Stimulated activated CD8-positive, alpha-beta memory T cell treated with anti-CD3 and anti-CD28 coated beads, Interleukin-2, amount 100 ng/mL, for 48 hours (primary cell): ENCODE measurements around the gene SLC2A8.

Experiments used
- DNase-seq, 2 donors: peaks; one replicate each; pipeline ENCODE4 v3.0.0-alpha.2; 2020; ENCODE audit warnings: low read depth in 2 of 2

Gene SLC2A8

GRCh38 chr9:127437497-127438264 is 40.7 kb downstream of the SLC2A8 start:
- DNase-seq, result no peak

DNA sequence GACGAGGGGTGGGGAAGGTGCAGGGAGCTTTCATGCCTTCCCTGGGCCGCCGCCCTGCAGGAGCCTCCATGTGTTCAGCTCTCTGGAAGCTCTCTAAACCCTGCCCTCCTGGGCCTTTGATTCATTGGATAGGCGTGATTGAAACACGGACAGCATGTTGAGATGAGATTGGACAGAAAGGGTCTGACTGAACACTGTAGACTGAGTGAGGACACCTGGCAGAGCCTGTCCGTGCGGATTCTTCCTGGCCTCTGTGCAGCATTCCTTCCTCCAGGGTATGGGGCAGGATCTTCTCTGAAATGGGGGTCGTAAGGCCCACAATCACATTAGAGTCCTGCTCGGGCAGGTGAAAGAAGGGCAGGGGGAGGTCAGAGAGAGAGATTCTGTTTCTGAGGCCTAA is 41.4 kb downstream of the SLC2A8 start:
- no peak for DNase-seq

GRCh38 chr9:127444283-127444920 is 47.4 kb downstream of the SLC2A8 start:
- DNase-seq, result no peak

DNA sequence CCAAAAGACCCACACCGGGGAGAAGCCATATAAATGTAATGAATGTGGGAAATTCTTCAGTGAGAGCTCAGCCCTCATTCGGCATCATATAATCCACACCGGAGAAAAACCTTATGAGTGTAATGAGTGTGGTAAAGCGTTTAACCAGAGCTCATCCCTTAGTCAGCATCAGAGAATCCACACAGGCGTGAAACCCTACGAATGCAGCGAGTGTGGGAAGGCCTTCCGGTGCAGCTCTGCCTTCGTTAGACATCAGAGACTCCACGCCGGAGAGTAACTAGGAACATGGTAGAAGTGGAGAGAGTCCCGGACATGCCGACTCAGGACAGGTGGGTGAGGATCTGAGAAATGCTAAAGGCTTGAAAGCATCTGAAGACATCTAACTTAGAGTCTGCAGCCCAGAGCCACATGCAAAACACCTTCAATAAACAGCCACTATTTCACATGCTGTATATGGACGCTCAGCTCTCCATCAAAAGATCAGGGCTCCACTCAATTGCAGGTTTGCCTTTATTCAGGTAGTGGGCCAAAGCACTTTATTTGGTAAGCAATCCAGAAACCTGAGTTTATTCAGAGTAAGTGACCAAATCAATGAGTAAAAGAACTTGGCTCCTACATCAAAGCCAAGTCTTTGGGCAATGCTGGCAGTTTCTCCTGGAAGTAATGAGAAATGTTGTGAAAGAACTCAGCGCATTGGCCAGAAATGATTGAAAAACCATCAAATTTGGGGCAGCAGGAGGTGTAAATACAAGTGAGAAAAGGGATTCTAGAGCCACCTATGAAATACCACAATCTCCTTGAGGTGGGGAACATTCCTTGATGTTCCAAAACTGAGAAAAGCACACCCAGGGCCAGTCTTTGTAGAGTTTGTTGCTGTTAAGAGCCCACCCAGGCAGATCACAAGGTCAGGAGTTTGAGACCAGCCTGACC is 48.2 kb downstream of the SLC2A8 start:
- DNase-seq, result no peak

DNA sequence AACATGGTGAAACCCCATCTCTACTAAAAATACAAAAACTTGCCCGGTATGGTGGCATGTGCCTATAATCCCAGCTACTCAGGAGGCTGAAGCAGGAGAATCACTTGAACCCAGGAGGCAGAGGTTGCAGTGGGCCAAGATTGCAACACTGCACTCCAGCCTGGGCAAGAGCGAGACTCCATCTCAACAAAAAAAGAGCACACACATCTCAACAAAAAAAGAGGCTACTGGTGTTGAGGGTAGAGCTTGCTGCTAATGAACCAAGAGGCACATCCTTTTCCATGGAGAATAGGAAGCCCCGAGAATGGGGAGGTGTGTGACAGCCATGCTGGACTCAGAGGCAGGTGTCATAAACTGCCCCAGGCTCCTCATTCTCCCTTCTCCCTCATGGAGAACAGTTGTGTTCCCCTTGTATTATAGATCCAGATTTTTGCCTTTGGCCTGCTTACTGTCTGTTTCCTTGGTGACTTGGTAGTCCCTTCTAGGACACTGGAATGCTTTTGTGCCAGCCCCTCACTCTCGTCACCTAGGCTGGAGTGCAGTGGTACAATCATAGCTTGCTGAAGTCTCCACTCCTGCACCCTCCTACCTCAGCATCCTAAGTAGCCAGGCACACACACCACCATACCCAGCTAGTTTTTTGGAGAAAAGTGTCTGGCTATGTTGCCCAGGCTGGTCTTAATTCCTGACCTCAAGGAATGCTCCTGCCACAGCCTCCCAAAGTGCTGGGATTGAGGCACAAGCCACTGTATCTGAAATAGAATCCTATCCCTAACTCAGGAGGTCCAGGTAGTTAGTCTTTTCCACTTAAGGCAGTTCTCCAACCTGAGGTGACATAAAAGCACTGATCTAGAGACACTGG is 49.1 kb downstream of the SLC2A8 start:
- DNase-seq, result no peak

DNA sequence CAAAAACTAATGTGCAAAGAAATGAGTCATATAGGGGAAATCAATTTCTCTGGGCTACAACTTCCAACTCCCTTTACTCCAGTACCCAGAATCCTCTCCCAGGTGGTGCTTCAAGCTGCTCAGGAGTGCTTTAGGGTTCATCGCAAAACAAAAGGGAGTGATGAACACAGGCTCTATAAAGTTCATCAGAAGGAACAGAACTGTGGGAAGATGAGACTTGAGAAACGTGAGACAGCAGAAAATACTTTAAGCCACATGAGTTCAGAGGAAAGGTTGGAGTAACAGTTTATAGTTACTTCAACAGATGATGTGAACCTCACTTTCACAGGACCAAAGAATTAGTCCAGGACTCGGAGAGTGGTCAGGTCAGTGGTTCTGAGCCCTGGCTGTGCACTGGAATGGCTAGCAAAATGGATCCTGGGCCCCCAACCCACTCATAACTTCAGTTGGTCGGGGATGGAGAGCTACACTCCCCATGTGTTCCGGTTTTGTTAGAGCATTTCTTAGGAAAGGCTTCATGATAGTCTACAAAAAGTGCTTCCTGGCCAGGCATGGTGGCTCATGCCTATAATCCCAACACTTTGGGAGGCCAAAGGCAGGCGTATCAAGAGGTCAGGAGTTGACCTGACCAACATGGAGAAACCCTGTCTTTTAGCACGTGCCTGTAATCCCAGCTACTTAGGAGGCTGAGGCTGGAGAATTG is 49.9 kb downstream of the SLC2A8 start:
- no peak for DNase-seq

DNA sequence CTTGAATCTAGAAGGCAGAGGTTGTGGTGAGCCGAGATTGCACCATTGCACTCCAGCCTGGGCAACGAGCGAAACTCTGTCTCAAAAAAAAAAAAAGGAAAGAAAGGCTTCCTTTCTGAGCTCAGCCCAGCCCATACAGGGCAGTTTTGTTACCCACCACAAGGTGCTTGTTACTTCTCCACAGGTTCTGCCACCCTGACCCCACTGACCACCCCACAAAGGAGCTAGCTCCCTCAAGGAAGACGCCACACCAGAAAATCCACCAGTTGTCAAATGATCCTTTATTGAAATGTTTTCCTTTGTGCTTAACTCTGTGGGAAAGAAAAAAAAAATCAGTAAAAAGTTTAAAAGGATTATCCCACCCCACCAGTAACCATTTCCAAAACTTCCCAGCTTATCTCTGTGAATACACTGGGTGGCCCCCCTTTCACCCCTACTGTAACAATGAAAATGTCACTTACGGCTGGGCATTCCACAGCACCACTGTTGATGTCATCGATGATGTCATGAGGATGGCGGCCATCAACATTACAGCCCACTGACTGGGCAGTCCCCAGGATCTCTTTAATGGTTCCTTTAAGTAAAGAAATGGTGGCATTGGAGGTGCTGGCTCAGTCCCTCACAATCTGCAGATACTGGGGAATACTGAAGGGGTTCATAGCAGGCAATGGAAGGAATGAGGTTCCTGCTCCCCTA is 50.6 kb downstream of the SLC2A8 start:
- DNase-seq, result no peak

DNA sequence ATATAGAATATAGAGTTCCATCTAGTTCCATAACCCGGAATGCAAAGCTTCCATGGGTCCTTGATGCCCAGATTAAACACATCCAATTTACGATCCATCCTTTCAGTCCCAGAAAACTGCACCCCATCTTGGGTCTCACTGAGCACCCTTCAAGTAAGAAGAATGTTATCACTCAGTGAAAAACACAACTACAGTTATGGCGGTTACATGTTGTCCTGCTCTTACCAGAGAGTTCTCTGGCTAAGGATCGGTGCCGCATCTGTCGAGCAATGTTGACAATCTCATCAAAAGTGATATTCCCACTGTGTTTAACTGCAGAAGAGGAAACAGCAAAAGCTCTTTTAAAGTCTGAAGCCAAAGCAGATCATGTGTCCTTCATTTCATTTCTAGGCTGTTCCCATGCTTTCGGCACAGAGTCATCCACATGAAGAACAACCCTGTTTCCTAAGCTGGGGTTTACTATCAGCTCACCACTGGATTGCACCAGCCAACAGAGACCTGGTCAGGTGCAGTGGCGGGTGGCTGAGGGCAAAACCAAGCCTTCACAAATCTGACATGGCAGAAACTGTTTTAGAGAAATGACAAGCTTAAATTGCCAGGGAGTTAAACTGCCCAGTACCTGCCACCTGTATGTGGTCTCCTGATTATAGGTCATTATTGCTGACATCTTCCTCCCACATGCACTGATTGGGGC is 51.3 kb downstream of the SLC2A8 start:
- no peak for DNase-seq

GRCh38 chr9:127449332-127449966 is 52.5 kb downstream of the SLC2A8 start:
- no peak for DNase-seq

- DNase-seq, result no peak
These were observed 53.3 kb downstream of the SLC2A8 start for GRCh38 chr9:127450243-127450760.

DNA sequence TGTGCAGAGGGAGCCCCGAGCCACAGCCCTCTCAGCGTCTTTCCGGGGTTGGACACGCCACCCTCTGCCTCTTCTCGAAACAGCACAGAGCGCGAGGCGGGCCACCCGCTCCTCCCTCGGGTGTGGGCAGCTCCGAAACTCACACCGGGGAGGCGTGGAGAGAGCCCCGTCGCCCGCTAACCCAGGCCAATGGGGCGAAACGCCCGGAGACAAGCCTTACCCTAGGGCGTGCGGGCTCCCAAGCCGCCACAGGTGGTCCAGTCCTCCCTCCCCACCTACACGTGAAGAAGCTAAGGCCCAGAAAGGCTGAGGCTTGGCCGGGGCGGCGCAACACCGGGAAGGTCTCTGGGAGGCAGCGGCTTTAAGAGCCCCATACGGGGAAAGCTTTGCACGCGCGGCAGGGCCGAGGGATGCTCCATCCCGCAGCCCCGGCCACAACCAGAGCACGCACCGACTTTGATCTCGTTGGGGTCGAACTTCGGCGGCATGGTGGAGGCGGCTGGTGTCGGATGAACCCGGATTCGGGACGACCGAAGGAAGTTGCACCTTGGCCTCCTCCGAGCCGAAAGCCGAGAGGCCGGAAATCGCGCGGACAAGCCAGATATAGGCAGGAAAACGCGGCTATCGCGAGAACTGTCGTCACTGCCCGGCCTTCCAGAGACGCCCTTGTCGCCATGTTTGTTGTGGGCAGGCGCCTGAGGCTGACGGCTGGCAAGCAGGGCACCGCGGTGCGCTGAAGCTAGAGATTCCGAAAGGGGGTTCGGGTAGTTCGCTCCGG is 54.0 kb downstream of the SLC2A8 start, which contains the start of the genes LRSAM1 and RPL12:
Gene LRSAM1, plus strand, starts transcription at position 681 of the 778 bp plus-strand sequence. CDS start 3,018 bp downstream, outside the sequence.
Gene RPL12, minus strand, starts transcription at position 577 of the 778 bp plus-strand sequence. Its CDS starts 89 bp downstream, at position 488.
- DNase-seq, result peak; percentile 95 to 96

DNA sequence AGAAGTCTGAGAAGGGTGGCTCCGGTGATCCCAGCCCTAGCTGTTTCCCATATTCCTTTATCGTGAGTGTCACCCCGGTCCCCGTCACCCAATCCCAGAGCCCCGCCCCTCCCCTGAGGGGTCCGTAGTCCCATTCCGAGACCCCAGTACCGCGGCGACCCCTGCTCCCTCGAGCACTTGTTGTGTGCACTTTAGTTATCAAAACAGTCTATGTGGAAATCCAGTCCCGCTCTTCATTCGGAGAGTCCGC is 54.6 kb downstream of the SLC2A8 start:
- DNase-seq, result no peak

- peak in 1 of 2 donors; percentile 56 for DNase-seq
These were observed 55.1 kb downstream of the SLC2A8 start for GRCh38 chr9:127451858-127452656.

- no peak for DNase-seq
These were observed 55.7 kb downstream of the SLC2A8 start for GRCh38 chr9:127452691-127453090.

DNA sequence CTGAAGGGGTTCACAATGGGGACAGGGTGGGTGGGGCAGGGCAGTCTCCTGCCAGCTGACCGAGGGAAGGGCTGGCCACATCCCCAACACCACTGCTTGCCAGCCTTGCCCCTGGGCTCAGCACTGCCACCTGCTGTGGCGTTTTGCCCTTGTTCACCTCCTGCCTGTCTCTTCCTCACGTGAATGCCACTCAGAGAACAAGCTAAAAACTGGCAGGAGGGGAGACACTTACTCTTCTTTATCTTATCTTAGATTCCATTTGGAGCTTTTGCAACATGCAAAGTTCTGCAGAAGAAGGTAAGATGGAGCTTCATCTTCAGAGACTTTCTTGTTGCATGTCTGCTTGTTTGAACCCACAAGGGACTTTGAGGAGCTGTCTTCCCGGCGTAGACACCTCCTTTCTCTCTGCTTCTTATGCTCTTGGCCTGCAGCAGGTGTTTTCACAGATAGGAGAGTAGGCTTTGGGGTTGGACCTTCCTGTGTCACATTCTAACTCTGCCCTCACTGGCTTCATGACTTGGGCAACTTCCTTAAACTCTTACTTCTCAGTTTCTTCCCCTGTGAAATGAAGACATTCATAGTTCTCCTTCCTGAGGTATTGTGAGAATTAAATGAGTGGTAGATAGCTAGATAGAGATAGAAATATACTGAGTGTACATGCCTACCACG is 58.5 kb downstream of the SLC2A8 start:
- no peak for DNase-seq

GRCh38 chr9:127457191-127457878 is 60.4 kb downstream of the SLC2A8 start:
- no peak for DNase-seq
